OCI-LY7 (cell line): Measurements from ENCODE around the gene CHGA. TPM values are rescaled to one million over a fixed set of nuclear protein-coding genes. Genes with fewer than 3 reads are reported as not detected.

Experiments
- BruUV-seq: library from RNA; stranded (reverse); fragments of 400-500 nt; replicated peaks from 2 replicates; lab custom pipeline; 2021; lab: Mats Ljungman, UMichigan
- CTCF ChIA-PET: fragments of 300-600 bp; sonication (Branson Sonifier 250); formaldehyde crosslinking; loops from one replicate; lab custom pipeline; 2022; ENCODE audit warnings: antibody characterized with exemption; ENCODE audit not compliant: unreplicated experiment; lab: Charles Lee
- POLR2A ChIA-PET: fragments of 300-600 bp; sonication (Branson Sonifier 250); formaldehyde crosslinking; loops from one replicate; lab custom pipeline; 2022; ENCODE audit warnings: antibody characterized with exemption; lab: Charles Lee
- DNase-seq: peaks from one replicate; pipeline ENCODE4 v3.0.0-alpha.2; 2015; ENCODE audit warnings: low spot score
- H2AFZ ChIP-seq: fragments of 200-600 bp; sonication (generic), shearing (Covaris generic); 2 replicates; pipeline ENCODE4 v1.6.1; 2014; ENCODE audit warnings: mild to moderate bottlenecking, antibody characterized with exemption, low read length, moderate library complexity
- H3K27ac ChIP-seq: fragments of 200-600 bp; sonication (generic); 2 replicates; pipeline ENCODE4 v1.5.1; 2014; ENCODE audit warnings: mixed run types, low read depth, mild to moderate bottlenecking, moderate library complexity, low read length, inconsistent platforms; ENCODE audit not compliant: poor library complexity, severe bottlenecking
- H3K36me3 ChIP-seq: fragments of 200-600 bp; sonication (generic); 2 replicates; pipeline ENCODE4 v1.6.1; 2014; ENCODE audit warnings: mild to moderate bottlenecking, antibody characterized with exemption, low read length, moderate library complexity, mixed read lengths; ENCODE audit not compliant: insufficient read depth
- H3K4me1 ChIP-seq: fragments of 200-600 bp; sonication (generic); 2 replicates; pipeline ENCODE4 v1.5.1; 2014; ENCODE audit warnings: mild to moderate bottlenecking, low read length; ENCODE audit not compliant: insufficient read depth, poor library complexity, severe bottlenecking
- H3K4me2 ChIP-seq: fragments of 200-600 bp; sonication (generic); 2 replicates; pipeline ENCODE4 v1.6.1; 2014; ENCODE audit warnings: mild to moderate bottlenecking, low read length
- H3K4me3 ChIP-seq: fragments of 200-600 bp; sonication (generic); 2 replicates; pipeline ENCODE4 v1.5.1; 2014; ENCODE audit warnings: mild to moderate bottlenecking, low read depth, low read length; ENCODE audit not compliant: poor library complexity, severe bottlenecking
- H3K79me2 ChIP-seq: fragments of 200-600 bp; sonication (generic); 2 replicates; pipeline ENCODE4 v1.6.1; 2016; ENCODE audit warnings: low read depth, mild to moderate bottlenecking, low read length, moderate library complexity, mixed read lengths; ENCODE audit not compliant: insufficient read depth
- H3K9me2 ChIP-seq: fragments of 200-600 bp; sonication (generic); 2 replicates; pipeline ENCODE4 v1.6.1; 2016; ENCODE audit warnings: mild to moderate bottlenecking, low read length, mixed read lengths; ENCODE audit not compliant: insufficient read depth
- H3K9me3 ChIP-seq: fragments of 200-600 bp; sonication (generic); 2 replicates; pipeline ENCODE4 v1.6.1; 2014; ENCODE audit warnings: mild to moderate bottlenecking, mixed run types, low read length, mixed read lengths
- H4K20me1 ChIP-seq: fragments of 200-600 bp; sonication (generic); 2 replicates; pipeline ENCODE4 v1.6.1; 2014; ENCODE audit warnings: mild to moderate bottlenecking, antibody characterized with exemption, low read length, moderate library complexity, mixed read lengths; ENCODE audit not compliant: insufficient read depth
- EZH2phosphoT487 ChIP-seq: fragments of 200-600 bp; sonication (generic); IDR thresholded peaks from 2 replicates; pipeline ENCODE4 v1.6.1; 2018; ENCODE audit warnings: low read depth, borderline replicate concordance, mild to moderate bottlenecking, mixed run types, antibody characterized with exemption, low read length, moderate library complexity, mixed read lengths
- intact Hi-C: fragments of 100-400 bp; cut with micrococcal nuclease; formaldehyde crosslinking; loops from one replicate; pipeline ENCODE4 v1.10.0; 2022; ENCODE audit not compliant: unreplicated experiment
- total RNA-seq, 2 experiments: library from RNA; depleted of rRNA in 1 of 2; stranded (reverse); fragments of >200 nt in 1 of 2; shearing (Covaris generic) in 1 of 2; gene quantifications; 2 replicates each; pipeline ENCODE4 v1.2.3, GENCODE V29; 2014 to 2022
- TF ChIP-seq, protein P1 (sequence below): fragments of 200-600 bp; sonication (generic); conservative IDR thresholded peaks from 2 replicates; pipeline ENCODE4 v1.5.1; 2014; ENCODE audit warnings: mild to moderate bottlenecking, antibody characterized with exemption, low read length, moderate library complexity, mixed read lengths

Gene CHGA
- total RNA-seq, 2 experiments from 2014 or later: 0.57 TPM; not detected in 1

DNA sequence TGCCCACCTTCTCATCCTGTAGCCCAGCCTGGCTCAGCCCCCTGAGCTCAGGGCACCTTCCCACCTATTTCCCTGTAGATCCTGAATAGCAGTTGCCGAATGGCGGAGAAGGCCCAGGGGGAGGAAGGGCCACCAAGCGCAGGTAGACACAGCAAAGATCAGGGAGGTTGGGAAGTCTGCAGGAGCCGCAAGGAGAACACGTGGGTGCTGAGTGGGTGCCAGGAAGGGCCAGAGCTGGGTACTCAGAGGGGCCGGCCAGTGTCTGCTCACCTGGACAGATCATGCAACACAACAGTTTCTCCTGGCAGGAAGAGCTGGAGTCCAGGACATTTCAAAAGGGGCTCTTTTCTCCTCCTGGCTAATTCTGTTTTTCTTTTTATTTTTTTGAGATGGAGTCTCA lies 30.6 kb downstream of the CHGA start:
- Histone ChIP-seq H3K79me2 (no peaks in the 10 kb centered on the region), H3K9me3 (no peaks in the 10 kb centered on the region), H3K9me2 (no peaks in the 10 kb centered on the region), H3K4me3 (no peak overlapping the region), H3K4me1 (peaks cover 4% of the 10 kb centered on the region), H3K4me2 (no peak overlapping the region), H2AFZ (no peak overlapping the region), H3K27ac (no peak overlapping the region), H3K36me3 (no peaks in the 10 kb centered on the region), H4K20me1 (no peaks in the 10 kb centered on the region)
- ChIA-PET CTCF (no interaction called here), POLR2A (interaction anchor here (1.0 kb wide), 1 partner anchor 128 kb away, joined by 3 read pairs; no protein-coding TSS in a partner anchor)
- BruUV-seq: no TSS peak
- TF ChIP-seq, protein P1, sequence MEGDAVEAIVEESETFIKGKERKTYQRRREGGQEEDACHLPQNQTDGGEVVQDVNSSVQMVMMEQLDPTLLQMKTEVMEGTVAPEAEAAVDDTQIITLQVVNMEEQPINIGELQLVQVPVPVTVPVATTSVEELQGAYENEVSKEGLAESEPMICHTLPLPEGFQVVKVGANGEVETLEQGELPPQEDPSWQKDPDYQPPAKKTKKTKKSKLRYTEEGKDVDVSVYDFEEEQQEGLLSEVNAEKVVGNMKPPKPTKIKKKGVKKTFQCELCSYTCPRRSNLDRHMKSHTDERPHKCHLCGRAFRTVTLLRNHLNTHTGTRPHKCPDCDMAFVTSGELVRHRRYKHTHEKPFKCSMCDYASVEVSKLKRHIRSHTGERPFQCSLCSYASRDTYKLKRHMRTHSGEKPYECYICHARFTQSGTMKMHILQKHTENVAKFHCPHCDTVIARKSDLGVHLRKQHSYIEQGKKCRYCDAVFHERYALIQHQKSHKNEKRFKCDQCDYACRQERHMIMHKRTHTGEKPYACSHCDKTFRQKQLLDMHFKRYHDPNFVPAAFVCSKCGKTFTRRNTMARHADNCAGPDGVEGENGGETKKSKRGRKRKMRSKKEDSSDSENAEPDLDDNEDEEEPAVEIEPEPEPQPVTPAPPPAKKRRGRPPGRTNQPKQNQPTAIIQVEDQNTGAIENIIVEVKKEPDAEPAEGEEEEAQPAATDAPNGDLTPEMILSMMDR: no peak
- TF ChIP-seq EZH2phosphoT487: no peak
- intact Hi-C loops: loop anchor here (5.0 kb wide), 1 partner anchor 269 kb away; no protein-coding TSS in a partner anchor
- DNase-seq: no peak

DNA sequence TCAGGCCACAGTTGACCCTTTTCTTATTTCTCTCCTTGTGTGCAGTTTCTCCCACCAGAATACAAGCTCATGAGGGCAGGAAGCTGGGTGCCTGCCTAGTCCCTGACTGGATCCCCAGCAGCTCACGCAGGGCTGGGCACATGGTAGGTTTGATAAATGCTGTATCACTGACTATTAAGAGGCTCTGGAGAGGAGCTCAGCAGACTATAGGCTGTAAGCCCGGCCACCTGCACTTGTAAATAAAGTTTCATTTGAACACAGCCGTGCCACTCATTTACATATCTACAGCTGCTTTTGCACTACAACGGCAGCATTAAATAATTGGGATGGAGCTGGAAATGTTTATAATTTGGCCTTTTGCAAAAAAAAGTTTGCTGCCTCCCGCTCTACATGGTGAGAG lies 32.0 kb downstream of the CHGA start:
- TF ChIP-seq, protein P1: no peak
- no peak for TF ChIP-seq EZH2phosphoT487
- no peak overlapping the region for H3K27ac ChIP-seq
- DNase-seq: no peak
- H3K9me2 ChIP-seq: no peaks in the 10 kb centered on the region
- H3K4me3 ChIP-seq: no peak overlapping the region
- H3K36me3 ChIP-seq: no peaks in the 10 kb centered on the region
- H3K4me2 ChIP-seq: no peak overlapping the region
- no TSS peak for BruUV-seq
- H2AFZ ChIP-seq: no peak overlapping the region
- H3K9me3 ChIP-seq: no peaks in the 10 kb centered on the region
- no peaks in the 10 kb centered on the region for H3K79me2 ChIP-seq
- ChIA-PET POLR2A (no interaction called here), CTCF (interaction anchor here (0.6 kb wide), 1 partner anchor 68 kb away, joined by 3 read pairs; no protein-coding TSS in a partner anchor)
- H3K4me1 ChIP-seq: peaks cover 4% of the 10 kb centered on the region
- intact Hi-C loops: loop anchor here (5.0 kb wide), 1 partner anchor 267 kb away; no protein-coding TSS in a partner anchor
- H4K20me1 ChIP-seq: no peaks in the 10 kb centered on the region

DNA sequence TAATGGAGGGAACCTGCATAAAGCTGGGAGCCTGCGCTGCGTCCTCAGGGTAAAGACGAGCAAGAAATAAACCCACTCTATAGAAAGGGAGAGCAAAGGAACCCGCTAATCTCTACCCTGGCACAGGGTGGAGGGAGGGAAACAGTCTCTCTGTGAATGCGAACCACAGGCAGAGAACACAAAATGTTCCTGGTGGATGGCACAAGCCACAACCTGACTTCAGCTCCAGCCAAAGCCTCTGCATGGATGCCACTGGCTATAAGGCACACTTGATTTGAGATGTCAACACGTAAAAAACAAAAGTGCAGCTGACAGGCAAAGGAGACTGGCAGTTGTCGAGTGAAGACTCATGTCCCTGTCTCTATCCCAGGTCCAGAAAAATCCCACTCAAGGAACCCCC lies 32.4 kb downstream of the CHGA start:
- H3K4me1 ChIP-seq: peaks cover 4% of the 10 kb centered on the region
- intact Hi-C loops: no loop called here
- H3K9me3 ChIP-seq: no peaks in the 10 kb centered on the region
- CTCF ChIA-PET: interaction anchor here (0.8 kb wide), 1 partner anchor 26 kb away, joined by 3 read pairs; no protein-coding TSS in a partner anchor
- no peaks in the 10 kb centered on the region for H3K9me2 ChIP-seq
- H4K20me1 ChIP-seq: no peaks in the 10 kb centered on the region
- TF ChIP-seq, protein P1: no peak
- no peak for TF ChIP-seq EZH2phosphoT487
- no peak overlapping the region for H3K4me3 ChIP-seq
- H3K79me2 ChIP-seq: no peaks in the 10 kb centered on the region
- no peak overlapping the region for H3K27ac ChIP-seq
- BruUV-seq: no TSS peak
- H3K36me3 ChIP-seq: no peaks in the 10 kb centered on the region
- no peak overlapping the region for H3K4me2 ChIP-seq
- no peak for DNase-seq
- H2AFZ ChIP-seq: no peak overlapping the region
- POLR2A ChIA-PET: interaction anchor here (1.1 kb wide), 1 partner anchor 8 kb away, joined by 4 read pairs; no protein-coding TSS in a partner anchor
